Uterus (tissue), 2 donors: Measurements from ENCODE around the gene ORAI3.

Experiments used
- CTCF ChIP-seq, 4 experiments: fragments of 200-600 bp in 2 of 4; fragments of 450-650 bp in 2 of 4; sonication (generic) in 2 of 4; IDR thresholded peaks; one replicate each; pipeline ENCODE4 v1.5.1; 2016 to 2019; ENCODE audit warnings: antibody characterized with exemption in 4 of 4, mild to moderate bottlenecking in 2 of 4, moderate library complexity in 1 of 4
- POLR2A ChIP-seq, 2 donors: fragments of 450-650 bp; IDR thresholded peaks; one replicate each; pipeline ENCODE4 v1.6.1; 2016; ENCODE audit warnings: antibody characterized with exemption in 2 of 2, mild to moderate bottlenecking in 1 of 2, moderate library complexity in 1 of 2

- TF ChIP-seq CTCF (IDR thresholded peaks at IDR 0.05) = no peak
- no peak for TF ChIP-seq POLR2A (IDR thresholded peaks at IDR 0.05)
Measured at GRCh38 chr16:30982548-30983288, 33.9 kb downstream of the ORAI3 start.
